ACC112 (cell line): ENCODE data around the gene HBS1L.

Source experiments
- H2AFZ ChIP-seq: fragments of 200-600 bp; sonication (generic); one replicate; pipeline ENCODE4 v1.6.0; 2017; ENCODE audit warnings: antibody characterized with exemption, low read length; ENCODE audit not compliant: unreplicated experiment
- H3K27ac ChIP-seq: fragments of 200-600 bp; sonication (generic); 2 replicates; pipeline ENCODE4 v1.5.1; 2014; ENCODE audit warnings: low read depth, mild to moderate bottlenecking, antibody characterized with exemption, low read length, moderate library complexity
- H3K27me3 ChIP-seq: fragments of 200-600 bp; sonication (generic); 2 replicates; pipeline ENCODE4 v1.6.1; 2014; ENCODE audit warnings: mild to moderate bottlenecking, antibody characterized with exemption, low read length, moderate library complexity, mixed read lengths; ENCODE audit not compliant: insufficient read depth
- H3K36me3 ChIP-seq: fragments of 200-600 bp; sonication (generic); 2 replicates; pipeline ENCODE4 v1.6.1; 2016; ENCODE audit warnings: mild to moderate bottlenecking, antibody characterized with exemption, low read length, moderate library complexity, mixed read lengths; ENCODE audit not compliant: insufficient read depth
- H3K4me1 ChIP-seq: fragments of 200-600 bp; sonication (generic); one replicate; pipeline ENCODE4 v1.6.1; 2016; ENCODE audit warnings: low read length, mixed read lengths; ENCODE audit not compliant: insufficient read depth, unreplicated experiment, control insufficient read depth
- H3K4me3 ChIP-seq: fragments of 200-600 bp; sonication (generic); 2 replicates; pipeline ENCODE4 v1.5.1; 2014; ENCODE audit warnings: mild to moderate bottlenecking, low read depth, low read length
- H3K79me2 ChIP-seq: fragments of 200-600 bp; sonication (generic); one replicate; pipeline ENCODE4 v1.6.0; 2016; ENCODE audit warnings: low read length; ENCODE audit not compliant: control insufficient read depth, unreplicated experiment, insufficient read depth

HBS1L gene

DNA sequence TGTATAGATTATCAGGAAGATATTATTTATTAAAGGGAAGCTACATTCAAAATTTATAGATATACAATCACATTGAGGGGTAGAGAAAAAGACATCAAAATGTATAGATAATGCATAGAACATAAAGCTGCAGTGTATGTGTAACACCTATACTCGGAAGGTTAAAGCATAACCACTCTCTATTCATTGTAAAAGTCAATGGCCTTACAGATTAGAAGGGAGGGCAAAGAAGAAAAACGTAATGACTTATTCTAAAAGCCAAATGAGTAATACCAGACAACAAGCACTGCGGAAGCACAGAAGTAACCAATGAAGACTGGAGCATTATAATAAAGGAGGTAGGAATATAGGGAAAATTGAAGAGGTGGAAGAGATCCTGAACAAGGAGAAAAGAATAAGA lies 11.3 kb downstream of the HBS1L start:
- H3K79me2 ChIP-seq, result peaks cover 70% of the 10 kb centered on the region
- peaks cover 12% of the 10 kb centered on the region for H3K4me1 ChIP-seq
- H2AFZ ChIP-seq, result no peak overlapping the region
- H3K4me3 ChIP-seq, result no peak overlapping the region
- peaks cover 11% of the 10 kb centered on the region for H3K36me3 ChIP-seq
- H3K27me3 ChIP-seq, result no peaks in the 10 kb centered on the region
- no peak overlapping the region for H3K27ac ChIP-seq

DNA sequence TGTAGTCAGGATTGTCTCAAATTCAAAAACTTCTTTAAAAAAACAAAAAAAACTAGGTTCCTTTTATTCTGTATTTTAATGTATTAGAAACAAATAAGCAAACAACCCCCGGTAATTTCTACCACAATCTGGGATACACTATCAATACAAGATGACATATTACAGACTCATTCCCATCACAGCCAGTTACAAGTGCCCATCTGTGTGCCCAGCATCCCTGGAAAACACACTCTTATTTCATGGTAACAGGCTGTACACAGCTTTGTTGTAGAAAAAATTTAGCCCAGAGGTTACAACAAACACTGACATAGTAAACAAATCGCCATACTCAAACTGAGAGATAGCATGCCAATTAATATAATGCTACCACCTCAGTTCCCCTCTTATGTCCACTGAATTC lies 16.3 kb downstream of the HBS1L start:
- Histone ChIP-seq H3K4me1 (no peaks in the 10 kb centered on the region), H2AFZ (no peak overlapping the region), H3K79me2 (peaks cover 29% of the 10 kb centered on the region), H3K27ac (no peak overlapping the region), H3K27me3 (no peaks in the 10 kb centered on the region), H3K4me3 (no peak overlapping the region), H3K36me3 (peaks cover 33% of the 10 kb centered on the region)

GRCh38 chr6:135037541-135037940 lies 17.1 kb downstream of the HBS1L start:
- no peaks in the 10 kb centered on the region for H3K4me1 ChIP-seq
- H3K4me3 ChIP-seq, result no peak overlapping the region
- no peak overlapping the region for H3K27ac ChIP-seq
- no peaks in the 10 kb centered on the region for H3K27me3 ChIP-seq
- H3K36me3 ChIP-seq, result peaks cover 33% of the 10 kb centered on the region
- H2AFZ ChIP-seq, result no peak overlapping the region
- peaks cover 22% of the 10 kb centered on the region for H3K79me2 ChIP-seq

- no peaks in the 10 kb centered on the region for H3K4me1 ChIP-seq
- H3K4me3 ChIP-seq, result no peak overlapping the region
- H3K27ac ChIP-seq, result no peak overlapping the region
- H2AFZ ChIP-seq, result no peak overlapping the region
- H3K79me2 ChIP-seq, result peaks cover 17% of the 10 kb centered on the region
- H3K27me3 ChIP-seq, result no peaks in the 10 kb centered on the region
- H3K36me3 ChIP-seq, result peaks cover 33% of the 10 kb centered on the region
Observed at GRCh38 chr6:135036731-135037420, 17.7 kb downstream of the HBS1L start.

GRCh38 chr6:135033238-135033637 lies 21.4 kb downstream of the HBS1L start:
- H3K27ac ChIP-seq, result no peak overlapping the region
- no peak overlapping the region for H2AFZ ChIP-seq
- H3K27me3 ChIP-seq, result no peaks in the 10 kb centered on the region
- H3K4me1 ChIP-seq, result no peaks in the 10 kb centered on the region
- H3K79me2 ChIP-seq, result peaks cover 6% of the 10 kb centered on the region
- H3K4me3 ChIP-seq, result no peak overlapping the region
- peaks cover 34% of the 10 kb centered on the region for H3K36me3 ChIP-seq

GRCh38 chr6:135030532-135031178 lies 24.0 kb downstream of the HBS1L start:
- H3K27ac ChIP-seq, result no peak overlapping the region
- no peaks in the 10 kb centered on the region for H3K27me3 ChIP-seq
- H3K79me2 ChIP-seq, result peaks cover 6% of the 10 kb centered on the region
- H3K36me3 ChIP-seq, result peaks cover 17% of the 10 kb centered on the region
- no peak overlapping the region for H3K4me3 ChIP-seq
- H2AFZ ChIP-seq, result no peak overlapping the region
- H3K4me1 ChIP-seq, result no peaks in the 10 kb centered on the region

DNA sequence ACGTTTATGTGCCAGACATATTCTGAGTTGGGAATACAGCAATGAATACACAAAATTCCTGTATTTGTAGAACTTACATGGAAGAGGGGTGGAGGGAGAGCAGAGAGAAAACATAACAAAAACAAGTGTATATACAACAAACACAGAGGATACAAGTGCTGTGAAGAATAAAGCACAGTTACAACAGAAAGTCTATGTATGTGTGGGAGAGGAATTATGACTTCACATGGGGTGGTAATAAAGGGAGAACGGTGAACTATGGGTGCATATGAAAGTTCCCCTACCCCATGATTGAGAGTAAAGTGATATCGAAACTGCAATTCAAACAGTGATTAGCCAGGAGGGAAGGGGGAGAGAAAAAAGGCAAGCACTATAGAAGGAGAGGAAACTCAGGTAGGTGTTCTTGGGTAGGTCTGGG lies 24.6 kb downstream of the HBS1L start:
- Histone ChIP-seq H3K27me3 (no peaks in the 10 kb centered on the region), H3K36me3 (peaks cover 17% of the 10 kb centered on the region), H3K4me1 (no peaks in the 10 kb centered on the region), H2AFZ (no peak overlapping the region), H3K27ac (no peak overlapping the region), H3K4me3 (no peak overlapping the region), H3K79me2 (peaks cover 6% of the 10 kb centered on the region)

DNA sequence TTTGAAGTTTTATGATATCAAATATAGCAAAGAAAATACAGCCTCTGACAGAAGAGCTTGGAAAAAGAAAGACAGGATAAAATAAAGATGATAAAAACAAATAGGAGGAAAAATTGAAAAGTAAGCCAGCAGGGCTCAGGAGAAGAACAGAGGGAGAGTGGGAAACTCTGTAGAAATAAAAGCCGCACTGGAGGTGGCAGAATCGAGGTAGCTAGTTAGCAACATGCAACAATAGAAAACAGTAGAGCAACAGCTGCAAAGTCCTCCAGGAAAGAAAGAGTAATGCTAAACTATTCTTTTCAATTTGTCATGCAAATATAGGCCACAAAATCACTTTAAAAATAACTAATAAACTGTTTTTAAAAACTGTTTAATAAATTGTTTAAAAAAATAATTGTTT lies 28.8 kb downstream of the HBS1L start:
- H3K36me3 ChIP-seq, result peaks cover 10% of the 10 kb centered on the region
- peaks cover 4% of the 10 kb centered on the region for H3K79me2 ChIP-seq
- H2AFZ ChIP-seq, result no peak overlapping the region
- H3K27ac ChIP-seq, result no peak overlapping the region
- H3K4me3 ChIP-seq, result no peak overlapping the region
- H3K27me3 ChIP-seq, result no peaks in the 10 kb centered on the region
- H3K4me1 ChIP-seq, result no peaks in the 10 kb centered on the region

- no peak overlapping the region for H2AFZ ChIP-seq
- peaks cover 4% of the 10 kb centered on the region for H3K79me2 ChIP-seq
- no peaks in the 10 kb centered on the region for H3K27me3 ChIP-seq
- no peak overlapping the region for H3K27ac ChIP-seq
- no peaks in the 10 kb centered on the region for H3K4me1 ChIP-seq
- H3K36me3 ChIP-seq, result peaks cover 7% of the 10 kb centered on the region
- no peak overlapping the region for H3K4me3 ChIP-seq
Observed at GRCh38 chr6:135025175-135025574, 29.4 kb downstream of the HBS1L start.

DNA sequence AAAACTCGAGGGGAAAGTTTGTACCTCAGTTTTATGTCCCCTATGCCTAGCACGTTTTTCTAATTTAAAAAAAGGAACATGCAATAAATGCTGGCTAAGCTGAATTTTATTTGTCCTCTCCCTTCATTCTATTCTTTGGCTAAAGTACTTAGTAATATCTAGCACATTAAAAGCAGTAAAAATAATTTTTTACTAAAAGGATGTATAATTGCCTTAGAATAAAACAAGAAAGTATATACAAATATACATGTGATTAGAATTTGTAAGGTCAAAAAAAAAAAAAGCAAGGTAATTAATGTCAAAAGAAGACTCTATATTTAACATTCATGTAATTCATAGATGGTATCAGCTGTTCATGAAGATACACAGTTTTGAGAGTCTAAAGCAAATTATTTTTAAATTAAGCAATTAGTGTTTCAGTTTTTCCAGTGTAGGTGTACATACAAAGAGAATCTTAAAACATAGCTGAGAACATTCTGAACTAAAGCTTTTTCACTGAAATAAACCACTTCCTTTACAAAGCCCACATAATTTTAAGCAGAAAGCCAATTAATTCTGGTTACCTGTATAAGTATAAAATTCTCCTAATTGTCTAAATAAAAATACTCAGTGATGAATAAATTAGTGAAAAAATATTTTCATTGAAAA lies 32.4 kb downstream of the HBS1L start:
- no peaks in the 10 kb centered on the region for H3K36me3 ChIP-seq
- H2AFZ ChIP-seq, result no peak overlapping the region
- no peaks in the 10 kb centered on the region for H3K4me1 ChIP-seq
- no peaks in the 10 kb centered on the region for H3K27me3 ChIP-seq
- peaks cover 8% of the 10 kb centered on the region for H3K79me2 ChIP-seq
- no peak overlapping the region for H3K4me3 ChIP-seq
- H3K27ac ChIP-seq, result no peak overlapping the region
